Measurements from ENCODE around the gene EXOG. TPM values are rescaled to one million over a fixed set of nuclear protein-coding genes. Genes with fewer than 3 reads are reported as not detected.

The EXOG gene
- total RNA-seq, 1 donor from 2014 or later: 8.8 TPM

DNA sequence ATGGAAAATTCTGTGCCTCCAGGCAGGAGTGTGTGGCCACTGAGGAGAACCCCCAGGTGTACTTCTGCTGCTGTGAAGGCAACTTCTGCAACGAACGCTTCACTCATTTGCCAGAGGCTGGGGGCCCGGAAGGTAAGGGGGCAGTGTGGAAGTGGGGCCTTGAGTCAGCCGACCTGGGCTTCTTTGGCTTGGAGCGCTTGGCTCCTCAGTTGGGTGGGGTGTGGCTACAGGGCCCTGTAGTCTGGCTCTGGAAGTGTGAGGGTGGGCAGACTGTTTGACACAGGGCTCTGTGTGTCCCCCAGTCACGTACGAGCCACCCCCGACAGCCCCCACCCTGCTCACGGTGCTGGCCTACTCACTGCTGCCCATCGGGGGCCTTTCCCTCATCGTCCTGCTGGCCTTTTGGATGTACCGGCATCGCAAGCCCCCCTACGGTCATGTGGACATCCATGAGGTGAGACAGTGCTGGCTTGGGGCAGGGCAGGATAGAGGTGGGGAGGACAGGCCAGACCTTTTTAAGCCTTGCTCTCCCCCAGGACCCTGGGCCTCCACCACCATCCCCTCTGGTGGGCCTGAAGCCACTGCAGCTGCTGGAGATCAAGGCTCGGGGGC is 18.2 kb upstream of the EXOG start:
- Histone ChIP-seq H3K4me1 (peaks cover 5% of the 10 kb centered on the region), H3K4me3 (no peak overlapping the region), H3K9me3 (no peaks in the 10 kb centered on the region), H3K36me3 (peaks cover 0 to 28% of the 10 kb centered on the region in 2 donors), H3K27me3 (no peaks in the 10 kb centered on the region), H3K27ac (no peak overlapping the region)
- peak in 1 of 2 donors; percentile 75 for DNase-seq (ENCODE audit: extremely low spot score in 2 of 2)
- TF ChIP-seq POLR2A (IDR thresholded peaks at IDR 0.05) (no peak), POLR2AphosphoS5 (IDR thresholded peaks at IDR 0.05; ENCODE audit: insufficient read depth in 1 of 2, low read depth in 1 of 2) (no peak)
- TF ChIP-seq, protein P1, sequence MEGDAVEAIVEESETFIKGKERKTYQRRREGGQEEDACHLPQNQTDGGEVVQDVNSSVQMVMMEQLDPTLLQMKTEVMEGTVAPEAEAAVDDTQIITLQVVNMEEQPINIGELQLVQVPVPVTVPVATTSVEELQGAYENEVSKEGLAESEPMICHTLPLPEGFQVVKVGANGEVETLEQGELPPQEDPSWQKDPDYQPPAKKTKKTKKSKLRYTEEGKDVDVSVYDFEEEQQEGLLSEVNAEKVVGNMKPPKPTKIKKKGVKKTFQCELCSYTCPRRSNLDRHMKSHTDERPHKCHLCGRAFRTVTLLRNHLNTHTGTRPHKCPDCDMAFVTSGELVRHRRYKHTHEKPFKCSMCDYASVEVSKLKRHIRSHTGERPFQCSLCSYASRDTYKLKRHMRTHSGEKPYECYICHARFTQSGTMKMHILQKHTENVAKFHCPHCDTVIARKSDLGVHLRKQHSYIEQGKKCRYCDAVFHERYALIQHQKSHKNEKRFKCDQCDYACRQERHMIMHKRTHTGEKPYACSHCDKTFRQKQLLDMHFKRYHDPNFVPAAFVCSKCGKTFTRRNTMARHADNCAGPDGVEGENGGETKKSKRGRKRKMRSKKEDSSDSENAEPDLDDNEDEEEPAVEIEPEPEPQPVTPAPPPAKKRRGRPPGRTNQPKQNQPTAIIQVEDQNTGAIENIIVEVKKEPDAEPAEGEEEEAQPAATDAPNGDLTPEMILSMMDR (IDR thresholded peaks at IDR 0.05): no peak
- intact Hi-C loops (cut with DNase I): no loop called here

DNA sequence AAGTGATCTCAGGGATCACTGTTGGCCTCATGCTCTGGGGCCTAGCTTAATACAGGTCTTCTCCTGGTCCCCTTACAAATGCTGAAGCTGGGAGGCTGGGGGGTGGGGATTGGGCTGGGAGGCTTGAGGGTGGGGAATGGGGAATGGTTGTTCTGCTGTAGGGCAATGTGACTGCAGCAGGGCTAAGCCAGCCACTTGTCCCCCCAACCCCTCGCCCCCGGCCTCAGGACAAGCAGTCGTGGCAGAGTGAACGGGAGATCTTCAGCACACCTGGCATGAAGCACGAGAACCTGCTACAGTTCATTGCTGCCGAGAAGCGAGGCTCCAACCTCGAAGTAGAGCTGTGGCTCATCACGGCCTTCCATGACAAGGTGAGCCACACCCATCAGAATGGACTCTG is 17.2 kb upstream of the EXOG start:
- DNase-seq (ENCODE audit: extremely low spot score in 2 of 2): no peak
- Histone ChIP-seq H3K36me3 (peaks cover 0 to 38% of the 10 kb centered on the region in 2 donors), H3K27me3 (no peaks in the 10 kb centered on the region), H3K4me1 (peaks cover 5% of the 10 kb centered on the region), H3K27ac (no peak overlapping the region), H3K4me3 (no peak overlapping the region), H3K9me3 (no peaks in the 10 kb centered on the region)
- intact Hi-C loops (cut with DNase I): no loop called here
- TF ChIP-seq, protein P1 (IDR thresholded peaks at IDR 0.05): no peak
- TF ChIP-seq POLR2A (IDR thresholded peaks at IDR 0.05) (no peak), POLR2AphosphoS5 (IDR thresholded peaks at IDR 0.05; ENCODE audit: insufficient read depth in 1 of 2, low read depth in 1 of 2) (no peak)

DNA sequence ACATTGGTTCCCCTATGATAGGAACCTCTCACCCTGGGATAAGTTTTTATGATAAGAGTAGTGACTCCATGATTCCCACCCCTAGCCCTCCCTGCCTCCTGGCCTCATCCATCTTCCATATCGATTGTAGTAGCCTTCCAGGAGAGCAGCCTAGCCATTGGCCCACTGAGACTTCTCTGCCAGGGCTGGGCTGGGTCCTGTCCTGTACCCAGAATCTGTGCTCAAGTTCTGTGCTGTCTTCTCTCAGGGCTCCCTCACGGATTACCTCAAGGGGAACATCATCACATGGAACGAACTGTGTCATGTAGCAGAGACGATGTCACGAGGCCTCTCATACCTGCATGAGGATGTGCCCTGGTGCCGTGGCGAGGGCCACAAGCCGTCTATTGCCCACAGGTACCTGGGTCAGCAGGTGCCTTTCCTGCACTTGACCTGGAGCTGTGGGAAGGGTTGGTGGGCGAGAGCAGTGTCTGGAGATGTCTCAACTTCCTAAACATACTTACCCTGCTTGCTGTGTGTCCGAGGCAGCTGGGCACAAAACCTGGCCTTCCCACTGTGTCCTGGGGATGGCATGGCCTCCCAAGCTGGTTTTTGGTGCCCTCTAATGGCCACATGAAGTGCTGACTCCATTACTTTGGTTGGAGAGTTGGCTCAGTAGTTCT is 16.6 kb upstream of the EXOG start:
- peaks cover 5% of the 10 kb centered on the region for H3K4me1 ChIP-seq
- TF ChIP-seq POLR2A (IDR thresholded peaks at IDR 0.05) (no peak), POLR2AphosphoS5 (IDR thresholded peaks at IDR 0.05; ENCODE audit: insufficient read depth in 1 of 2, low read depth in 1 of 2) (peak in 1 of 2 donors; percentile 24)
- TF ChIP-seq, protein P1 (IDR thresholded peaks at IDR 0.05): peak; percentile 69 to 74 (median 73)
- H3K36me3 ChIP-seq: peaks cover 0 to 44% of the 10 kb centered on the region in 2 donors
- H3K27me3 ChIP-seq: no peaks in the 10 kb centered on the region
- DNase-seq (ENCODE audit: extremely low spot score in 2 of 2): peak in 1 of 2 donors; percentile 83
- H3K4me3 ChIP-seq: no peak overlapping the region
- no peaks in the 10 kb centered on the region for H3K9me3 ChIP-seq
- intact Hi-C loops (cut with DNase I): loop anchor here (5.0 kb wide), 1 partner anchor 132 kb away; the partner anchor contains the start of gene XYLB
- H3K27ac ChIP-seq: no peak overlapping the region

DNA sequence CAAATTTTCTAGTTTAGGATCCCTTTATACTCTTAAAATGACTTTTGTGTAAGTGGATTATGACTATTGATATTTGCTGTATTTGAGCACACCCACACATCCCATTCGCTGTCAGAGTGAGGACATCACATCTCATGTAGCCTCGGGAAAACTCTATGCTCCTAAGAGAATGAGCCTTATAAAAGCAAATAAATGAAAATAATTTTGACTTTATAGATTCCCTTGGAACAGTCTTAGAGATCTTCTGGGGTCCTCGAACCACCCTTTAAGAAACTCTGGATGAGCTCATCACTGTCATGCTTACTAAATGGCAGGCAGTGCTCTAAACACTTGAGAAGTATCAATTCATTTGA is 16.1 kb upstream of the EXOG start:
- Histone ChIP-seq H3K27me3 (no peaks in the 10 kb centered on the region), H3K36me3 (peaks cover 0 to 49% of the 10 kb centered on the region in 2 donors), H3K9me3 (no peaks in the 10 kb centered on the region), H3K27ac (no peak overlapping the region), H3K4me3 (no peak overlapping the region), H3K4me1 (no peaks in the 10 kb centered on the region)
- no peak for DNase-seq (ENCODE audit: extremely low spot score in 2 of 2)
- intact Hi-C loops (cut with DNase I): loop anchor here (5.0 kb wide), 1 partner anchor 133 kb away; the partner anchor contains the start of gene XYLB
- TF ChIP-seq POLR2A (IDR thresholded peaks at IDR 0.05): no peak
- TF ChIP-seq, protein P1 (IDR thresholded peaks at IDR 0.05): no peak
- TF ChIP-seq POLR2AphosphoS5 (IDR thresholded peaks at IDR 0.05; ENCODE audit: insufficient read depth in 1 of 2, low read depth in 1 of 2): no peak

DNA sequence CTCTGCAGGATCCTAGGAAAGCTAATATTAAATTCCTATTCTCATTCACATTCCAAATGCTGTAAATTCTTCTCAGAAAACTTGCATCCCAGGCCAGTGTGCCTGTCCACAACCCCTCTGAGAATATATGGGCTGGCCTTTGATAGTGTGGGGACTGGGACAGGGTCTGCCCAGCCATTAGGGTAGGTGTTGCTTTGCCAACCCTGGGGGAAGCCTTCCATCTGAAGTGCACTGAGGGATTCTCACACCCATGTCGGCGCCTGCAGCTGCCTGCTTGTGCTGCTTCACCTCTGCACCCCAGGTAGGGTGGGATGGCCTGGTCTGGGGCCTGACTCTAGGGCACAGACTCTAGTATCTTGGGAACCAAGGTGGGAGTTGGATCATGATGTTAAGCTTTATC is 15.2 kb upstream of the EXOG start:
- peak in 1 of 2 donors; percentile 56 for DNase-seq (ENCODE audit: extremely low spot score in 2 of 2)
- Histone ChIP-seq H3K4me1 (no peaks in the 10 kb centered on the region), H3K27me3 (no peaks in the 10 kb centered on the region), H3K4me3 (no peak overlapping the region), H3K36me3 (peaks cover 0 to 53% of the 10 kb centered on the region in 2 donors), H3K27ac (no peak overlapping the region), H3K9me3 (no peaks in the 10 kb centered on the region)
- TF ChIP-seq, protein P1 (IDR thresholded peaks at IDR 0.05): no peak
- no peak for TF ChIP-seq POLR2A (IDR thresholded peaks at IDR 0.05)
- intact Hi-C loops (cut with DNase I): loop anchor here (5.0 kb wide), 1 partner anchor 134 kb away; the partner anchor contains the start of gene XYLB
